ENCODE measurements around the gene WDR19.
"Not testable (repeated sequence)": the region's sequence is repeated elsewhere in the genome, so short reads cannot be mapped to it uniquely, and the experiment has no call there.

Gene WDR19

DNA sequence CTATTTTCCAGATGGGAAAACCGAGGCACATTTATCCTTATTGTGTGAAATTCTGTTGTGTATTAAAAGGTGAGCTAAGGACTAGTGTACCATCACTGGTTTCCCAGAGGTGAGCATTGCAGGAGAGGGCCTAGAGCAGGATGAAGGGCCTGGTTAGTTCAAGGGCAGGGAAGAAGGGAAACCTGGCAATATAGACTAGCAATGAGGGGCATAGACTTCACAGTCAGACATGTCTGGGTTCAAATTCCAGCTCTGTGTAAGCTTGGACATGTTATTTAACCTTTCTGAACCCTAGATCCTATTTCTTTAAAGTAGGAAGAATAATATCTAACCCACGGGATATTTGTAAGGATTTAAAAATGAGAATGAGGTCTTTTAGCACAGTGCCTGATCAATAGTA is 50.8 kb downstream of the WDR19 start:
- no peak for DNase-seq (ENCODE audit: low spot score)

DNA sequence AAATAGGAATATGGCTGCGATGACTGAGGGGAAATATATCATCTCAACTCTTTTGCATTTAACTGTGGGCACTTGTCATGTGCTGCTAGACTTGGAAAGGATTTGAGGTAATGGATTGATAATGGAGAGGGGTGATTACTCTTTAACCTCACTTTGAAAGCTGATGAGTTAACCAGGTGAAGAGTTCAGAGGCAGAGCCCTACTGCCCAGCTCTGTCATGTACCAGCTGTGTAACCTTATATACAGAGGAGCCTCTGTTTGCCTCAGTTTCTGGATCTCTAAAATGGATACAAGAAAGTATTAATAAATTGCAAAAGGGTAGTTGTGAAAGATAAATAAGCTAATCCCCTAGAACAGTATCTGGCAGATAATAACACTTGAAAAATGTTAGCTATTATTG is 51.5 kb downstream of the WDR19 start:
- DNase-seq (ENCODE audit: low spot score): no peak

GRCh38 chr4:39235021-39235420 is 52.7 kb downstream of the WDR19 start:
- DNase-seq (ENCODE audit: low spot score): no peak

GRCh38 chr4:39235696-39236095 is 53.4 kb downstream of the WDR19 start:
- DNase-seq (ENCODE audit: low spot score): no peak

DNA sequence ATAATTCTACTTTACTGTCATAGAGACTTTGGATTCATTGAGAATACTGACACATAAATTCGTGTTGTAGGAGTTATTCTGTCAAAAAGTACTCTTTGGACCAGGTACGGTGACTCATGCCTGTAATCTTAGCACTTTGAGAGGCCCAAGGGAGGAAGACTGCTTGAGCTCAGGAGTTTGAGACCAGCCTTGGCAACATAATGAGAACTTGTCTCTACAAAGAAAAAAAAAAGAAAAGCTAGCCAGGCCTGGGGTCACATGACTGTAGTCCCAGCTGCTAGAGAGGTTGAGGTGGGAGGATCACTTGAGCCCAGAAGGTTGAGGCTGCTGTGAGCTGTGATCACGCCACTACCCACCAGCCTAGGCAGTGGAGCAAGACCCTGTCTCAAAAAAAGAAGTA is 54.9 kb downstream of the WDR19 start:
- no peak for DNase-seq (ENCODE audit: low spot score)

- no peak for DNase-seq (ENCODE audit: low spot score)
Measured at GRCh38 chr4:39243462-39243861, 61.1 kb downstream of the WDR19 start.

- peak; percentile 18 for DNase-seq (ENCODE audit: low spot score)
Measured at GRCh38 chr4:39255266-39255665, 72.9 kb downstream of the WDR19 start.

GRCh38 chr4:39255871-39256270 is 73.5 kb downstream of the WDR19 start:
- DNase-seq (ENCODE audit: low spot score): no peak

DNA sequence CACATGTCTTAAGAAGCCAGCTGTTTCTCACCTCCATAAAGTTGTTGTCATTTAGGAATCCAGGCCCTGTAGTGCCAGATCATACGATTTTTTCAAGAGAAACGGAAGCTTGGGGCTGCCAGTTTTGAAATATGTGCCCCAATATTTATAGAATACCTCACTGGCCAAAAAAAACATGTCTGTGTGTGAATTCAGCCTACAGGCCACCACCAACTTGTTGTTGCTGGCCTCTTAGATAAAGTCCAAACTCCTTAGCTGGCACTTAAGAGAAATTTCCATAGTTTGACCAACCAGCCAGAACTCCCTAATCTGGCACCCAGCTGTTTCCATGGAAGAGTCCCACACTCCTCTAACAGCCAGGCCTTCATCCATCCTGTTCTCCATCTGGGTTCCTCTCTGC is 74.1 kb downstream of the WDR19 start:
- no peak for DNase-seq (ENCODE audit: low spot score)

GRCh38 chr4:39259571-39260330 is 77.4 kb downstream of the WDR19 start:
- DNase-seq (ENCODE audit: low spot score): no peak

DNA sequence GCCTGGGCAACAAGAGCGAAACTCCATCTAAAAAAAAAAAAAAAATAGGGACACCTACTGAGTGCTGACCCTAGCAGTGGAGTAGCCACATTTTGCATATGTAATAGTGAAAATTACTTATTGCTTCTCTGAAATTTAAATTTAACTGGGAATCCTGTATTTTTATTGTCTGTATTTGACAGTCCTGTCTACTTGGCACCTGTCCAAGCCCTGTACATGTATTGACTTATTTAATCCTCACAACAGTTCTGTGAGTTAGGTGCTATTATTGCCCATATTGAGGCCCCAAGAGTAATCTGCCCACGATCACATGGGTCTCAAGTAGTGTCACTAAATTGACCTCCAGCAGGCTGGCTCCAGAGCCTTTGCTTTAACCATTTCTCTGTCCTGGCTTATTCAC is 81.6 kb downstream of the WDR19 start:
- no peak for DNase-seq (ENCODE audit: low spot score)

GRCh38 chr4:39274503-39274902 is 92.2 kb downstream of the WDR19 start:
- no peak for DNase-seq (ENCODE audit: low spot score)

- DNase-seq (ENCODE audit: low spot score): not testable (repeated sequence)
Measured at GRCh38 chr4:39277661-39278060, 95.3 kb downstream of the WDR19 start.

DNA sequence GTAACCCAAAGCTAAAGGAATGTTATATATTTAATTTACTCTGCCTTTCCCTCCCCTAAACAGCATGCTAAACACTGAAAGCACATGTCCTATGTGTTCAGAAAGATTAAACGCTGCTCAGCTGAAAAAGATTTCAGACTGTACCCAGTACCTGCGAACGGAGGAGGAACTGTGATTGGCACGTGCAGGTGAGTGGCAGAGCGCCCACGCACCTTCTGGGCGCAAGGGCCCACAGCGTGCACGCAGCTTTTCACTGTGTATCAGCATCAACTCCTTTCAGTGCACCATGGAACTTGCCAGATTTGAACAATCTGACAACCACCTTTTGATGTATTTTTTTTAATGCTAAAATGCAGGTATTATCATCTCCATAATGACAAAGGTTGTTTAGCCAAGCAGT is 96.1 kb downstream of the WDR19 start:
- no peak for DNase-seq (ENCODE audit: low spot score)

GRCh38 chr4:39279416-39279815 is 97.1 kb downstream of the WDR19 start:
- DNase-seq (ENCODE audit: low spot score): no peak

- no peak for DNase-seq (ENCODE audit: low spot score)
Measured at GRCh38 chr4:39280770-39281169, 98.4 kb downstream of the WDR19 start.

- no peak for DNase-seq (ENCODE audit: low spot score)
Measured at GRCh38 chr4:39285111-39285795, 102.9 kb downstream of the WDR19 start.

DNA sequence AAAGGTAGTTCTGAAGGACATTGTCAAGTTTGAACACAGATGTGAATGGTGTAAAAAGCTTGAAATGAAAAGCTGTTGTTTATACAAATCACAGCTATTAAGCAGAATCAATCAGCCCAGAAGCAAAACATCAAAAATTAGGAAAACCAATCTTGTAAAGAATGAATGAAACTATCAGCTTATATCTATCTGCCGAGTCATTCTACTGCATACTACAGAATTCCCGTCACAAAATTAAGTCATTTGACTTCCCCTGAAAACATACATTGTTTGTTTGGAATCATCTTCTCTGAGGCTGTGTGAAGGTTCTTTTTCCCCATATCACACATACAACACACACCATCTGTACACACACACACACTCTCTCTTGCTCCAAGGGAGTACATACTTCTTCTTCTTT is 103.5 kb downstream of the WDR19 start:
- no peak for DNase-seq (ENCODE audit: low spot score)

DNA sequence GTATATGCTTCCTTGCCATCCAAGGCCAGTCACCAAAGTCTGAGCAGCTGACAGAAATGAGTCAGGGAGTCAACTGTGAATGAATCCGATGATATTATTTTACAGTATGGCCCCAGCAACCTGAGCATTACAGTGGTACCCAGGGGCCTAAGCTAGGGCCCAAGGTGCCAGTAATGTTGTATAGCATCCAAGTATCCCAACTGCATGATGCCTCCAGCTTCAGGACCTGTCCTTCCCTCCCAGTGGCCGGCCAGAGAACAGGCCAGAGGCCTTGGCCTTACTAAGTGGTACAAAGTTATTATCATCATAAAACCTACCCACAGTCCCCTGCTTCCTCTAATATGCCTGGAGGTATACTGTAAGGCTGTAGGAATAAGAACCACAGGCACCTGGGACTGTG is 103.9 kb downstream of the WDR19 start:
- DNase-seq (ENCODE audit: low spot score): no peak

DNA sequence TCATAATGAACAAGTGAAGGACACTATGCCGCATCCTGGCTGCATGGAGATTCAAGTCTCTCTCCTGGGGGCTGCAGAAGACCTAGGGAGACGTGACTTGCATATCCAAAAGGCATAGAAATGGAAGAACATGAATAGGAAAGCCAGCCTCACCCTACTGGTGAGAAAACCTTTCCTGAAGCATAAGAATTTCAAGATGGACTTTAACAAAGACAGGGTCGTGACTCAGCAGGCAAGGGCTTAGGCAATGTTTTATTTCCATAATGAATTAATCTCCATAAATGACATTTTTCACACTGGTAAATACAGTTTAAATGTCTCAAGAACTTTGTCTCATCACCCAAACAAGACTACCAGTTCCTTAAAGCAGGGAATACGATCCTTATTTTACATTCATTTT is 104.9 kb downstream of the WDR19 start:
- DNase-seq (ENCODE audit: low spot score): no peak

DNA sequence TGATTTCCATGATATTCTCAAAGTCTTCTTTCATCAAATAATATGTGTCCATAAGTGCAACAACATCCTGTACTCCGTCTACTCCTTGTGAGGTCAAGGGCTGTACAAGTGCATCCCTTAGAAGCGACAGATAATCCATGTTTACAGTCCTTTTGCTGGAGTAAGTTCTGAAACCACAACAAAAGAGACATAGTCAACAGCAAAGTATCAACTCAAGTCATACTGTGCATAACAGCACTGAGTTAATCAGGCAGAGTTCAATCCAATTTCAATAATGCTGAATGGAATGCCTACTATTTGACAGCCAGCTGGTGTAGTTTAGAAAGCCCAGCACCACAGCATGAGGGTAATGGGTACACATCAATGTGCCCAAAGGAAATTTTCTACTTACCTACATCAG is 109.4 kb downstream of the WDR19 start:
- no peak for DNase-seq (ENCODE audit: low spot score)

DNA sequence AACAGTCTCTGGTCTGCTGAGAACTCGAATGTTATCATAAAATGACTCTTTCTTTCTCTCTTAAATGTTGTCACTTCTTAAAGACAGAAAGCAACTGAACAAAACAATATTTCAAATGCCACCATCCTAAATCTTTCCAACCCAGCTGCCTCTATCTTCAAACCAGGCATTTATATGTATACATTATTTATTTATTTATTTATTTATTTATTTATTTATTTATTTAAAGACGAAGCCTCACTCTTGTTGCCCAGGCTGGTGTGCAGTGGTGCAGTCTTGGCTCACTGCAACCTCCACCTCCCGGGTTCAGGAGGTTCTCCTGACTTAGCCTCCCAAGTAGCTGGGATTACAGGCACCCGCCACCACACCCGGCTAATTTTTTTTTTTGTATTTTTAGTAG is 110.1 kb downstream of the WDR19 start:
- DNase-seq (ENCODE audit: low spot score): not testable (repeated sequence)

DNA sequence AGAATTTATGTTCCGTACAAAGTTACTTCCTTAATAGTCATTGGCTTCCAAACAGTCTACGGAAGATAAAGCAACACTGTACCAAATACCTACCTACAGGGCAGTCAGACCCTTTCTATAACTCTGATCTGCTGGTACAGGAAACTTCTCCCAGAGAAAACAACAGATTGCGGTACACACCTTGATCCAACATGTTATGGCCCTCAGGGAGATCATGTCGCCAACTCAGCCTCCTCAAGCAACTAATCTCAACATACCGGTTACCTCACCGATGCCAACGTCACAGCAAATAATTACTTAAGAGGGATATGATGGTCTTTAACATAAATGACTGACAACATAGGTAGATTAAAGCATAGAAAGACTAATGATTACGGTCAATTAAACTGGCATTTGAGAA is 113.5 kb downstream of the WDR19 start:
- DNase-seq (ENCODE audit: low spot score): no peak

- DNase-seq (ENCODE audit: low spot score): no peak
Measured at GRCh38 chr4:39302901-39303300, 120.6 kb downstream of the WDR19 start.

All from COLO829 (cell line).